ENCODE data around the gene CRIP1. TPM values are rescaled to one million over a fixed set of nuclear protein-coding genes. Genes with fewer than 3 reads are reported as not detected.
A peak's percentile ranks its signal among the peaks of the same experiment; 100 is the strongest.

The CRIP1 gene
- total RNA-seq, 1 experiment from 2014 or later: 17.3 TPM

- DNase-seq: no peak
- Histone ChIP-seq H3K36me3 (peaks cover 3% of the 10 kb centered on the region; the same call in 1 of the 2 replicates), H3K27me3 (no peaks in the 10 kb centered on the region), H3K9me3 (no peaks in the 10 kb centered on the region), H3K4me3 (no peak overlapping the region)
Observed at GRCh38 chr14:105483300-105484068, 3.2 kb upstream of the CRIP1 start.

- Histone ChIP-seq H3K9me3 (no peaks in the 10 kb centered on the region), H3K27me3 (no peaks in the 10 kb centered on the region), H3K4me3 (no peak overlapping the region), H3K36me3 (peaks cover 3% of the 10 kb centered on the region; the same call in 1 of the 2 replicates)
- no peak for DNase-seq
Observed at GRCh38 chr14:105484069-105484996, 2.4 kb upstream of the CRIP1 start.

GRCh38 chr14:105484997-105485393 is 1.7 kb upstream of the CRIP1 start:
- DNase-seq: no peak
- H3K9me3 ChIP-seq: no peaks in the 10 kb centered on the region
- peaks cover 3% of the 10 kb centered on the region; the same call in 1 of the 2 replicates for H3K36me3 ChIP-seq
- H3K27me3 ChIP-seq: no peaks in the 10 kb centered on the region
- no peak overlapping the region for H3K4me3 ChIP-seq

- Histone ChIP-seq H3K9me3 (no peaks in the 10 kb centered on the region), H3K27me3 (no peaks in the 10 kb centered on the region), H3K4me3 (no peak overlapping the region), H3K36me3 (peaks cover 3% of the 10 kb centered on the region; the same call in 1 of the 2 replicates)
- no peak for DNase-seq
Observed at GRCh38 chr14:105485739-105486162, 935 bp upstream of the CRIP1 start.

- Histone ChIP-seq H3K27me3 (no peaks in the 10 kb centered on the region), H3K4me3 (peak overlapping the region; percentile 26), H3K9me3 (no peaks in the 10 kb centered on the region), H3K36me3 (peaks cover 3% of the 10 kb centered on the region)
- DNase-seq: peak; percentile 32
Observed at GRCh38 chr14:105486974-105487448, 325 bp downstream of the CRIP1 start.

- H3K36me3 ChIP-seq: peaks cover 3% of the 10 kb centered on the region
- H3K9me3 ChIP-seq: no peaks in the 10 kb centered on the region
- peak overlapping the region; percentile 26 for H3K4me3 ChIP-seq
- H3K27me3 ChIP-seq: no peaks in the 10 kb centered on the region
- no peak for DNase-seq
Observed at GRCh38 chr14:105487449-105487985, 831 bp downstream of the CRIP1 start.

- Histone ChIP-seq H3K27me3 (no peaks in the 10 kb centered on the region), H3K4me3 (no peak overlapping the region), H3K9me3 (no peaks in the 10 kb centered on the region), H3K36me3 (peaks cover 3% of the 10 kb centered on the region)
- no peak for DNase-seq
Observed at GRCh38 chr14:105487986-105488777, 1.5 kb downstream of the CRIP1 start.

- no peak overlapping the region for H3K4me3 ChIP-seq
- H3K27me3 ChIP-seq: no peaks in the 10 kb centered on the region
- peaks cover 3% of the 10 kb centered on the region for H3K36me3 ChIP-seq
- peak; percentile 47 for DNase-seq
- no peaks in the 10 kb centered on the region for H3K9me3 ChIP-seq
Observed at GRCh38 chr14:105488781-105489541, 2.3 kb downstream of the CRIP1 start.

GRCh38 chr14:105489542-105490266 is 3.0 kb downstream of the CRIP1 start:
- Histone ChIP-seq H3K4me3 (peak overlapping the region; percentile 54), H3K27me3 (no peaks in the 10 kb centered on the region), H3K9me3 (no peaks in the 10 kb centered on the region), H3K36me3 (peaks cover 3% of the 10 kb centered on the region)
- peak; percentile 72 for DNase-seq

- Histone ChIP-seq H3K36me3 (peaks cover 3% of the 10 kb centered on the region), H3K9me3 (no peaks in the 10 kb centered on the region), H3K27me3 (no peaks in the 10 kb centered on the region), H3K4me3 (peak overlapping the region; percentile 54)
- DNase-seq: no peak
Observed at GRCh38 chr14:105490267-105490571, 3.5 kb downstream of the CRIP1 start.

GRCh38 chr14:105490572-105491365 is 4.1 kb downstream of the CRIP1 start, which contains the start of gene TEDC1:
TSS of gene TEDC1 (plus strand) at chr14:105491246. CDS start at chr14:105491376, 130 bp downstream.
- Histone ChIP-seq H3K36me3 (peaks cover 3% of the 10 kb centered on the region), H3K27me3 (no peaks in the 10 kb centered on the region)
- DNase-seq: peak; percentile 99

GRCh38 chr14:105491366-105491973 is 4.8 kb downstream of the CRIP1 start:
- DNase-seq: peak; percentile 66
- Histone ChIP-seq H3K36me3 (peaks cover 3% of the 10 kb centered on the region), H3K4me3 (peak overlapping the region; percentile 73)

More at GRCh38 chr14:105490572-105491365, 4.1 kb downstream of the CRIP1 start, which contains the start of gene TEDC1:
- no peaks in the 10 kb centered on the region for H3K9me3 ChIP-seq
- peak within 1 kb of the TSS; percentile 73 for H3K4me3 ChIP-seq

GRCh38 chr14:105492031-105492970 is 5.6 kb downstream of the CRIP1 start:
- Histone ChIP-seq H3K9me3 (no peaks in the 10 kb centered on the region), H3K4me3 (peak overlapping the region; percentile 73), H3K36me3 (peaks cover 3% of the 10 kb centered on the region), H3K27me3 (no peaks in the 10 kb centered on the region)
- DNase-seq: no peak

More at GRCh38 chr14:105491366-105491973, 4.8 kb downstream of the CRIP1 start:
- H3K9me3 ChIP-seq: no peaks in the 10 kb centered on the region
- no peaks in the 10 kb centered on the region for H3K27me3 ChIP-seq
